ENCODE data around the gene ASIP.
"Not testable (repeated sequence)": the region's sequence is repeated elsewhere in the genome, so short reads cannot be mapped to it uniquely, and the experiment has no call there.

GRCh38 chr20:34224251-34224650 is 17.0 kb upstream of the ASIP start:
- not testable (repeated sequence) for TF ChIP-seq CTCF (IDR thresholded peaks at IDR 0.05); POLR2AphosphoS5 (IDR thresholded peaks at IDR 0.05; ENCODE audit: insufficient read depth in 1 of 2, low read depth in 1 of 2); POLR2A (IDR thresholded peaks at IDR 0.05)
